HEK293 (cell line): ENCODE measurements around the gene LASP1NB.

Source experiments
- GLI4 ChIP-seq: fragments of 450-650 bp; formaldehyde crosslinking; IDR thresholded peaks from 2 replicates; pipeline ENCODE4 v1.5.1; 2016; ENCODE audit warnings: missing biosample characterization, missing genetic modification characterization
- PRDM1 ChIP-seq: fragments of 450-650 bp; formaldehyde crosslinking; IDR thresholded peaks from 2 replicates; pipeline ENCODE4; 2016; ENCODE audit warnings: missing biosample characterization, missing genetic modification characterization
- SP7 ChIP-seq: fragments of 450-650 bp; formaldehyde crosslinking; IDR thresholded peaks from 2 replicates; pipeline ENCODE4 v1.5.1; 2016; ENCODE audit warnings: missing biosample characterization, missing genetic modification characterization
- ZNF2 ChIP-seq: fragments of 450-650 bp; formaldehyde crosslinking; IDR thresholded peaks from 2 replicates; pipeline ENCODE4 v1.5.1; 2016; ENCODE audit warnings: missing biosample characterization, missing genetic modification characterization
- ZNF488 ChIP-seq: fragments of 450-650 bp; formaldehyde crosslinking; IDR thresholded peaks from 2 replicates; pipeline ENCODE4 v1.5.1; 2016; ENCODE audit warnings: missing biosample characterization, missing genetic modification characterization
- ZNF510 ChIP-seq: fragments of 450-650 bp; formaldehyde crosslinking; IDR thresholded peaks from 2 replicates; pipeline ENCODE4 v1.5.1; 2018; ENCODE audit warnings: mild to moderate bottlenecking, missing genetic modification characterization, missing biosample characterization; ENCODE audit not compliant: insufficient replicate concordance
- ZNF585B ChIP-seq: fragments of 450-650 bp; formaldehyde crosslinking; IDR thresholded peaks from 2 replicates; pipeline ENCODE4 v1.5.1; 2016; ENCODE audit warnings: missing biosample characterization, missing genetic modification characterization
- ZNF600 ChIP-seq: fragments of 450-650 bp; formaldehyde crosslinking; IDR thresholded peaks from 2 replicates; pipeline ENCODE4 v1.5.1; 2016; ENCODE audit warnings: missing biosample characterization, missing genetic modification characterization
- TF ChIP-seq, protein P1 (sequence below): fragments of 450-650 bp; formaldehyde crosslinking; IDR thresholded peaks from 2 replicates; pipeline ENCODE4 v1.5.1; 2016; ENCODE audit warnings: missing biosample characterization, missing genetic modification characterization
- TF ChIP-seq, protein P2 (sequence below): fragments of 450-650 bp; formaldehyde crosslinking; IDR thresholded peaks from 2 replicates; pipeline ENCODE4 v1.5.1; 2016; ENCODE audit warnings: missing biosample characterization, missing genetic modification characterization, low read depth

DNA sequence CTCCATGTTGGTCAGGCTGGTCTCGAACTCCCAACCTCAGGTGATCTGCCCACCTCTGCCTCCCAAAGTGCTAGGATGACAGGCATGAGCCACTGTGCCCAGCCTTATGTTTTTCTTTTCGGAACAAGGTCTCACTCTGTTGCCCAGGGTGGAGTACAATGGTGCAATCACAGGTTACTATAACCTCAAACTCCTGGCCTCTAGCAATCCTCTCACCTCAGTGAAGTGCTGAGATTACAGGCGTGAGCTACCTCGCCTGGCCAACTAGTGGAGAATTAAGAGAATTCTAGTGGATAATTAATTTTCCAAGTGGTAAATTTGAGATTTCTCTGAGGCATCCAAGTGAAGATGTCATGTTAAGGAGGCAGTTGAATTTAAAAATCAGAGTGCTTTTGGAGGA is 44.7 kb downstream of the LASP1NB start:
- TF ChIP-seq GLI4 (tag by site-specific recombination) (no peak), ZNF585B (no peak), ZNF510 (no peak), ZNF2 (tag by site-specific recombination) (no peak), ZNF600 (tag by site-specific recombination) (no peak), SP7 (tag by site-specific recombination) (no peak), PRDM1 (tag by site-specific recombination) (no peak), ZNF488 (no peak)
- TF ChIP-seq, protein P1, sequence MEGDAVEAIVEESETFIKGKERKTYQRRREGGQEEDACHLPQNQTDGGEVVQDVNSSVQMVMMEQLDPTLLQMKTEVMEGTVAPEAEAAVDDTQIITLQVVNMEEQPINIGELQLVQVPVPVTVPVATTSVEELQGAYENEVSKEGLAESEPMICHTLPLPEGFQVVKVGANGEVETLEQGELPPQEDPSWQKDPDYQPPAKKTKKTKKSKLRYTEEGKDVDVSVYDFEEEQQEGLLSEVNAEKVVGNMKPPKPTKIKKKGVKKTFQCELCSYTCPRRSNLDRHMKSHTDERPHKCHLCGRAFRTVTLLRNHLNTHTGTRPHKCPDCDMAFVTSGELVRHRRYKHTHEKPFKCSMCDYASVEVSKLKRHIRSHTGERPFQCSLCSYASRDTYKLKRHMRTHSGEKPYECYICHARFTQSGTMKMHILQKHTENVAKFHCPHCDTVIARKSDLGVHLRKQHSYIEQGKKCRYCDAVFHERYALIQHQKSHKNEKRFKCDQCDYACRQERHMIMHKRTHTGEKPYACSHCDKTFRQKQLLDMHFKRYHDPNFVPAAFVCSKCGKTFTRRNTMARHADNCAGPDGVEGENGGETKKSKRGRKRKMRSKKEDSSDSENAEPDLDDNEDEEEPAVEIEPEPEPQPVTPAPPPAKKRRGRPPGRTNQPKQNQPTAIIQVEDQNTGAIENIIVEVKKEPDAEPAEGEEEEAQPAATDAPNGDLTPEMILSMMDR = no peak
- TF ChIP-seq, protein P2, sequence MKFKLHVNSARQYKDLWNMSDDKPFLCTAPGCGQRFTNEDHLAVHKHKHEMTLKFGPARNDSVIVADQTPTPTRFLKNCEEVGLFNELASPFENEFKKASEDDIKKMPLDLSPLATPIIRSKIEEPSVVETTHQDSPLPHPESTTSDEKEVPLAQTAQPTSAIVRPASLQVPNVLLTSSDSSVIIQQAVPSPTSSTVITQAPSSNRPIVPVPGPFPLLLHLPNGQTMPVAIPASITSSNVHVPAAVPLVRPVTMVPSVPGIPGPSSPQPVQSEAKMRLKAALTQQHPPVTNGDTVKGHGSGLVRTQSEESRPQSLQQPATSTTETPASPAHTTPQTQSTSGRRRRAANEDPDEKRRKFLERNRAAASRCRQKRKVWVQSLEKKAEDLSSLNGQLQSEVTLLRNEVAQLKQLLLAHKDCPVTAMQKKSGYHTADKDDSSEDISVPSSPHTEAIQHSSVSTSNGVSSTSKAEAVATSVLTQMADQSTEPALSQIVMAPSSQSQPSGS = no peak
